Thyroid gland (tissue), 4 donors: ENCODE measurements around the gene TMEM273. TPM values are rescaled to one million over a fixed set of nuclear protein-coding genes. Genes with fewer than 3 reads are reported as not detected.

Source experiments
- DNase-seq, 2 donors: peaks; one replicate each; pipeline ENCODE4 v3.0.0-alpha.2; 2019
- H3K27ac ChIP-seq, 3 donors: fragments of 200-600 bp; sonication (generic); 1 replicate in 2 of 3; 2 replicates in 1 of 3; pipeline ENCODE4 v1.5.1; 2016 to 2019; ENCODE audit warnings: mild to moderate bottlenecking in 1 of 3, moderate library complexity in 1 of 3
- H3K27me3 ChIP-seq: fragments of 200-600 bp; sonication (generic); one replicate; pipeline ENCODE4 v1.5.1; 2019
- H3K36me3 ChIP-seq, 2 donors: fragments of 200-600 bp; sonication (generic); one replicate each; pipeline ENCODE4 v1.5.1; 2016 to 2019
- H3K4me1 ChIP-seq, 2 donors: fragments of 200-600 bp; sonication (generic); one replicate each; pipeline ENCODE4 v1.5.1; 2017 to 2019
- H3K4me3 ChIP-seq, 3 donors: fragments of 200-600 bp; sonication (generic); replicated peaks in 1 of 3; 1 replicate in 2 of 3; 2 replicates in 1 of 3; pipeline ENCODE4 v1.5.1; 2016; ENCODE audit warnings: mild to moderate bottlenecking in 1 of 3
- H3K9me3 ChIP-seq: fragments of 200-600 bp; sonication (generic); one replicate; pipeline ENCODE4 v1.5.1; 2017
- POLR2A ChIP-seq, 2 donors: fragments of 450-650 bp; IDR thresholded peaks; one replicate each; pipeline ENCODE4 v1.6.1; 2017; ENCODE audit warnings: antibody characterized with exemption in 2 of 2, mild to moderate bottlenecking in 2 of 2, moderate library complexity in 1 of 2
- WGBS, 2 donors: methylation state at CpG; one replicate each; pipeline ENCODE4 v1.1.5; 2017; 5-methylcytosine and 5-hydroxymethylcytosine counted together
- intact Hi-C: fragments of 100-400 bp; cut with DNase I; formaldehyde crosslinking; loops from one replicate; pipeline ENCODE4 v1.15.1; 2023
- total RNA-seq, 4 donors: library from RNA; depleted of rRNA; stranded (reverse); fragments of >200 nt; gene quantifications; one replicate each; pipeline ENCODE4 v1.2.3, GENCODE V29; 2016
- TF ChIP-seq, protein P1 (sequence below), 6 experiments: fragments of 200-600 bp in 3 of 6; fragments of 450-650 bp in 3 of 6; sonication (generic) in 3 of 6; IDR thresholded peaks; one replicate each; pipeline ENCODE4 v1.5.1; 2016 to 2019; ENCODE audit warnings: antibody characterized with exemption in 6 of 6, mild to moderate bottlenecking in 2 of 6, inconsistent platforms in 1 of 6, moderate library complexity in 1 of 6

TMEM273 gene
- total RNA-seq, 4 donors from 2014 or later: 4.2 to 15.0 (median 13.2) TPM

DNA sequence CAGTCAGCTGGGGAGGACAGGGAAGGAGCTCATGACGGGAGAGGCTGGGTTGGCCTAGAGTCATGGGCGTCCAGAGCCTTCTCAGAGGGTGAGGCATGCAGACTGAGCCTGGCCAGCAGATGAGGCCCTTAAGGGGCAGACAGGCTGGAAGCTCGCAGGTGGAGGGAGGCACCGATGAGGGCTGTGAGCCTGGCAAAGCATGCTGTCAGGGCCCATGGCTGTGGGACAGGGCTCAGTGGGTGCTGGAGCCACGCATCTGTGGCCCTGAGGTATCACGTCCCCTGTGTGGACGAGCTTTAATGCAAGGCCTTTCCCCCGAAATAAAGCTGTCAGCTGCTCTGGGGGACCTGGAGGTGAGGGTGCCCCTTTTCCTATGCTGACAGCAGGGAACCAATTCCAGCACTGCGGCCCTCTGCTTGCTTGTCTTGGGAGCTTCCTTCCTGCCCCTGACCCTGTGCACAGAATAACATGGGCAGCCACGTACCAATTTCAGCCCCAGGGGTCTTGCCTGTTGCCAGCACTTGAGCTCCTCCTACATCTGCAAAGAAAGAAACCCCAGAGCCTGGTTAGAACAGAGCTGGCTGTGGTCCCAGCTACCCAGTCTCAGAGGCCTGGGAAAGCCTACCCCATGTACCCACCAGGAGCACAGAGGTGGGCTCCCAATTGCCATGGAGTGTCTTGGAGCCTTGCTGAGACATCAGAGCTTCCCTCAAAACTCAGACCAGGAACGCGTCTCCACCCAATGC lies 20.6 kb downstream of the TMEM273 start:
- Histone ChIP-seq H3K4me1 (no peaks in the 10 kb centered on the region), H3K4me3 (no peak overlapping the region), H3K27me3 (no peaks in the 10 kb centered on the region), H3K9me3 (no peaks in the 10 kb centered on the region), H3K36me3 (no peaks in the 10 kb centered on the region), H3K27ac (no peak overlapping the region)
- intact Hi-C loops: no loop called here
- 83 to 87% methylated on average over 8 to 10 of the region's 12 CpGs for WGBS, 2 donors
- DNase-seq: no peak
- TF ChIP-seq POLR2A (IDR thresholded peaks at IDR 0.05): no peak
- TF ChIP-seq, protein P1, sequence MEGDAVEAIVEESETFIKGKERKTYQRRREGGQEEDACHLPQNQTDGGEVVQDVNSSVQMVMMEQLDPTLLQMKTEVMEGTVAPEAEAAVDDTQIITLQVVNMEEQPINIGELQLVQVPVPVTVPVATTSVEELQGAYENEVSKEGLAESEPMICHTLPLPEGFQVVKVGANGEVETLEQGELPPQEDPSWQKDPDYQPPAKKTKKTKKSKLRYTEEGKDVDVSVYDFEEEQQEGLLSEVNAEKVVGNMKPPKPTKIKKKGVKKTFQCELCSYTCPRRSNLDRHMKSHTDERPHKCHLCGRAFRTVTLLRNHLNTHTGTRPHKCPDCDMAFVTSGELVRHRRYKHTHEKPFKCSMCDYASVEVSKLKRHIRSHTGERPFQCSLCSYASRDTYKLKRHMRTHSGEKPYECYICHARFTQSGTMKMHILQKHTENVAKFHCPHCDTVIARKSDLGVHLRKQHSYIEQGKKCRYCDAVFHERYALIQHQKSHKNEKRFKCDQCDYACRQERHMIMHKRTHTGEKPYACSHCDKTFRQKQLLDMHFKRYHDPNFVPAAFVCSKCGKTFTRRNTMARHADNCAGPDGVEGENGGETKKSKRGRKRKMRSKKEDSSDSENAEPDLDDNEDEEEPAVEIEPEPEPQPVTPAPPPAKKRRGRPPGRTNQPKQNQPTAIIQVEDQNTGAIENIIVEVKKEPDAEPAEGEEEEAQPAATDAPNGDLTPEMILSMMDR (IDR thresholded peaks at IDR 0.05): no peak

DNA sequence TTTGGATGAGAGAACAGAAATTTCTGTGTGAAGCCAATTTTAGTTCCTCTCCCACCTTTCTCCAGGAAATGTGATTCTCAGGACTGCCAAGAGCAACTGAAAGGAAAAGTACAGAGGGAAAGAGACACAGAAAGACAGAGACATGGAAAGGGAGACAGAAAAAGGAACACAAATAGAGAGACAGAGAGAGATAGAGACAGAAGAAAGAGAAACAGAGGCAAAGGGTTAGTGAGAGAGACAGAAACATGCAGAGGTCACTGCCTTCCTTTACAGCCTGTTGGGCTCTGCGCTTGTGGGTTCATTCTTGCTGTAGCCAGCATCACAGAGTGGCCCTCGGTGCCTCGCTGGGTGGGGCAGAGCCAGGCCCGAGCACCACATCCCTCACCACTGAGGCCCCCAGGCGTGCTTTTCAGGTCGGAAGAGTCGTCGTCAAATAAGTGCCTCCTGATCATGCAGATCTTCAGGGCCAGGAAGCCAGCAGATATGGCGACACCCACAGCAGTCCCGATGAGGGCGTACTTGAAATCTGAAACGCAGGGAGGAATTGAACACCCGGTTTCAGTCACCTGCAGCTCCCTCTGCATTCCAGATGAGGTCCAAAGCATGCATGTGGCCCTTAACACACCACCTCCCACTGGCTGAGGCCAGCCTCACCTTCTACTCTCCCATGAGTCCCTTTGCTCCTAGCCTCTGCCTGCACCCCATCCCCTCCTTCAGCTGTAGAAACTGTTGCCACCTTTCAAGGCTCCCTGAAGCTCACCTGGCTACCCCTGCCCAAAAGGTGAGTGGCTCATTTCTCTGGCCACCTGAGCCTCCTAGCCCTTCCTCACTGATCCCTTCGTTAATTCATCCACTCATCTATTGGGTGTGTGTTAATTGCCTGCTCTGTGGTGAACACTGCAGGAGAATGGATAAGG lies 21.4 kb downstream of the TMEM273 start:
- Histone ChIP-seq H3K36me3 (no peaks in the 10 kb centered on the region), H3K4me3 (no peak overlapping the region), H3K4me1 (no peaks in the 10 kb centered on the region), H3K27me3 (no peaks in the 10 kb centered on the region), H3K9me3 (no peaks in the 10 kb centered on the region), H3K27ac (no peak overlapping the region)
- WGBS, 2 donors: 75% methylated on average over 14 of the region's 14 CpGs
- TF ChIP-seq, protein P1 (IDR thresholded peaks at IDR 0.05): no peak
- no peak for TF ChIP-seq POLR2A (IDR thresholded peaks at IDR 0.05)
- DNase-seq: no peak
- intact Hi-C loops: no loop called here

DNA sequence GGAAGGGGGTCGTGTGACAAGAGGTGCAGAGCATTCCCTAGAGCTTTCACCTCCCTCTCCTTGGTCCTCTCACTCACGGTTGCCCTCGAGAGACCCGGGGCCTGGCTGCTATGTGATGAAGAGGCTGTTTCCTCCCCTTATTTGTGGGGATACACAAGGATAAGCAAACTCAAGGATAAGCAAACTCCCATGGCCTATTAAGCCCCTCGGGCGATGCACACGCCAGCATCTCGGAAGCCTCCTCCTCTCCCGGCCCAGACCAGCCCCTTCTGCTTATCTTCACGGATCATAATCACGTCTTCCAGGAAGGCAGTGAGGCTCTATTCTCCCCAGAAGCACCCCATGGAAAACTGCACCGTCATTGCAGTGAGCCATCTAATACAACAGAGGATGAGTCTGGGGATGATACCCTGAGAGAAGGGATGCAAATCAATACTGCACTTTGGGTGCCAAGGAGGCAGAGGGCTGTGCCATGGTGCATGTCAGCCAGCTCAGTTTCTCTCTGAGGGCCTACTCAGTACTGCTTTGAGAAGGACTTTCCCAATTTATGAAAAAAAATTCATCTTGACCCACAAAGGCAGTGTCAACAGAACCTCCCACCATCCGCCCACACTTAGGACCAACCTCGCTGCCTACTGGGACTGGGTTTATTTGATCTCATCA lies 22.2 kb downstream of the TMEM273 start:
- WGBS, 2 donors: 86 to 90% methylated on average over 13 to 14 of the region's 14 CpGs
- H3K9me3 ChIP-seq: no peaks in the 10 kb centered on the region
- intact Hi-C loops: loop anchor here (2.0 kb wide), 1 partner anchor 183 kb away; no protein-coding TSS in a partner anchor

DNA sequence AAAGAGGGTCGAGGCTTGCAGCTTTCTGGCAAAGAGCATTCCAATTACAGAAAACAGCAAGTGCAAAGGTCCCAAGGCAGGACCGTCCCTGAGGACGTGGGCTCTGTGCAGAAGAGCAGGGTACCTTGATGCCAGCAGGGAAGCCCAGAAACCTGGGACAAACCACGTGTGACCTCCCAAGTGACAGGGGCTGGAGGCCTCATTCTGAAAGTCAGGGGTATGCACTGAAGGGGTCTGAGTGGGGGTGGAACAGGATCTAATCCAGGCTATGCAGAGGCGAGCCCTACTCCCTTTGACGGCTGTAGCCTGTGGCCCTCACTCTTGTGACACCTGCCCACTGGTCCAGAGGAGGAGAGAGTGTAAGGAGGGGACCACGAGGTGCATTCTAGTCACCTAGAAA lies 22.9 kb downstream of the TMEM273 start:
- 77 to 78% methylated on average over 7 of the region's 7 CpGs for WGBS, 2 donors
- TF ChIP-seq, protein P1 (IDR thresholded peaks at IDR 0.05): no peak
- TF ChIP-seq POLR2A (IDR thresholded peaks at IDR 0.05): no peak
- Histone ChIP-seq H3K4me1 (no peaks in the 10 kb centered on the region), H3K36me3 (no peaks in the 10 kb centered on the region), H3K4me3 (no peak overlapping the region), H3K27ac (no peak overlapping the region), H3K9me3 (no peaks in the 10 kb centered on the region), H3K27me3 (no peaks in the 10 kb centered on the region)
- intact Hi-C loops: loop anchor here (2.0 kb wide), 1 partner anchor 182 kb away; no protein-coding TSS in a partner anchor
- DNase-seq: no peak

More for the DNA sequence above, 22.2 kb downstream of the TMEM273 start:
- H3K36me3 ChIP-seq: no peaks in the 10 kb centered on the region
- DNase-seq: no peak
- no peaks in the 10 kb centered on the region for H3K4me1 ChIP-seq
- no peak for TF ChIP-seq POLR2A (IDR thresholded peaks at IDR 0.05)
- TF ChIP-seq, protein P1 (IDR thresholded peaks at IDR 0.05): no peak
- H3K4me3 ChIP-seq: no peak overlapping the region
- H3K27ac ChIP-seq: no peak overlapping the region
- no peaks in the 10 kb centered on the region for H3K27me3 ChIP-seq
